GM12878 (cell line): ENCODE data around the gene RND1. TPM values are rescaled to one million over a fixed set of nuclear protein-coding genes. Genes with fewer than 3 reads are reported as not detected.

Experiments used
- EZH2 ChIP-seq: IDR thresholded peaks from 2 replicates; pipeline ENCODE4 v1.6.1; 2012; ENCODE audit warnings: low read depth, mild to moderate bottlenecking, control low read depth, inconsistent platforms, low read length, borderline replicate concordance; ENCODE audit not compliant: control insufficient read depth
- FOS ChIP-seq: IDR thresholded peaks from 3 replicates; pipeline ENCODE4 v1.6.1; 2011; ENCODE audit warnings: borderline replicate concordance; ENCODE audit not compliant: insufficient read length; ENCODE audit errors: extremely low read depth
- GABPA ChIP-seq: IDR thresholded peaks from 2 replicates; pipeline ENCODE4 v1.6.1; 2014; ENCODE audit warnings: antibody characterized with exemption, low read depth, mild to moderate bottlenecking, inconsistent platforms
- HCFC1 ChIP-seq: fragments of 150-350 bp; IDR thresholded peaks from 2 replicates; pipeline ENCODE4 v1.6.1; 2014; ENCODE audit warnings: low read length
- MEF2A ChIP-seq: IDR thresholded peaks from 2 replicates; pipeline ENCODE4 v1.6.1; 2011; ENCODE audit warnings: low read depth, mild to moderate bottlenecking, low read length, moderate library complexity; ENCODE audit not compliant: insufficient read depth
- MTA3 ChIP-seq: IDR thresholded peaks from 2 replicates; pipeline ENCODE4 v1.6.1; 2012; ENCODE audit warnings: low read length, inconsistent platforms, borderline replicate concordance
- NFYA ChIP-seq: IDR thresholded peaks from 2 replicates; pipeline ENCODE4 v1.6.1; 2011; ENCODE audit warnings: low read depth, mild to moderate bottlenecking, low read length, improper control_type of control experiment, borderline replicate concordance
- SIN3A ChIP-seq: IDR thresholded peaks from 2 replicates; pipeline ENCODE4 v1.6.1; 2012; ENCODE audit warnings: low read depth, low read length, improper control_type of control experiment
- SMARCA5 ChIP-seq: fragments of 450-650 bp; IDR thresholded peaks from 2 replicates; pipeline ENCODE4 v1.6.1; 2017; ENCODE audit warnings: mild to moderate bottlenecking
- SP1 ChIP-seq: IDR thresholded peaks from one replicate; pipeline ENCODE4 v1.6.1; 2011; ENCODE audit warnings: low read depth, low read length
- SREBF1 ChIP-seq: IDR thresholded peaks from 2 replicates; pipeline ENCODE4 v1.6.1; 2012; ENCODE audit warnings: mild to moderate bottlenecking, low read length
- SUZ12 ChIP-seq: fragments of 200-600 bp; sonication (generic); IDR thresholded peaks from one replicate; pipeline ENCODE4 v1.6.1; 2018; ENCODE audit warnings: antibody characterized with exemption, mild to moderate bottlenecking; ENCODE audit not compliant: unreplicated experiment
- ZNF217 ChIP-seq: fragments of 450-650 bp; IDR thresholded peaks from 2 replicates; pipeline ENCODE4 v1.6.1; 2017; ENCODE audit warnings: antibody characterized with exemption, mild to moderate bottlenecking
- polyA plus RNA-seq, 11 experiments: library from polyadenylated mRNA; depleted of rRNA in 4 of 11; unstranded in 6 of 11; stranded (reverse) in 5 of 11; fragments of >200 nt; fragmentation: Nextera tagmentation in 4 of 11; fragmentation: Illumina TruSeq in 1 of 11; extraction: Ambion mirVana in 4 of 11; extraction: Trizol in 1 of 11; gene quantifications; 1 replicate in 1 of 11; 2 replicates in 10 of 11; pipeline versions ENCODE4 v1.2.1 to v1.2.3, GENCODE V29; 2011 to 2016; ENCODE audit warnings: inconsistent platforms in 2 of 11, missing spikeins in 2 of 11, low read depth in 1 of 11
- total RNA-seq, 4 experiments: library from RNA; depleted of rRNA in 3 of 4; stranded (reverse); fragments of >200 nt in 3 of 4; fragmentation: Illumina TruSeq in 1 of 4; extraction: Trizol in 1 of 4; gene quantifications; 2 replicates each; pipeline versions ENCODE4 v1.2.1 to v1.2.3, GENCODE V29; 2013 to 2021
- TF ChIP-seq, protein P1 (sequence below): fragments of 150-350 bp; IDR thresholded peaks from 2 replicates; pipeline ENCODE4 v1.6.1; 2014; ENCODE audit warnings: mild to moderate bottlenecking, low read depth, low read length
- TF ChIP-seq, protein P2 (sequence below): fragments of 450-650 bp; IDR thresholded peaks from 2 replicates; pipeline ENCODE4 v1.6.1; 2017; ENCODE audit warnings: low read depth, mild to moderate bottlenecking, moderate library complexity
- TF ChIP-seq, protein P3 (sequence below): IDR thresholded peaks from 2 replicates; pipeline ENCODE4 v1.6.1; 2011; ENCODE audit warnings: borderline replicate concordance, low read depth, mild to moderate bottlenecking, moderate library complexity, mixed read lengths, low read length; ENCODE audit not compliant: insufficient read depth; ENCODE audit errors: extremely low read length
- TF ChIP-seq, protein P4 (sequence below): IDR thresholded peaks from 2 replicates; pipeline ENCODE4 v1.6.1; 2012; ENCODE audit warnings: low read length, inconsistent platforms
- TF ChIP-seq, protein P5 (sequence below): IDR thresholded peaks from 2 replicates; pipeline ENCODE4 v1.6.1; 2012; ENCODE audit warnings: low read depth, low read length, improper control_type of control experiment
- TF ChIP-seq, protein P6 (sequence below): fragments of 450-650 bp; IDR thresholded peaks from 2 replicates; pipeline ENCODE4 v1.6.1; 2017; ENCODE audit warnings: antibody characterized with exemption, mild to moderate bottlenecking, moderate library complexity

Gene RND1
- total and polyA plus RNA-seq, 10 of the 15 experiments (the other 5 are each of a cell fraction or from before 2014, with no cell fraction given), result 0.24 to 5.1 (median 1.5) TPM

DNA sequence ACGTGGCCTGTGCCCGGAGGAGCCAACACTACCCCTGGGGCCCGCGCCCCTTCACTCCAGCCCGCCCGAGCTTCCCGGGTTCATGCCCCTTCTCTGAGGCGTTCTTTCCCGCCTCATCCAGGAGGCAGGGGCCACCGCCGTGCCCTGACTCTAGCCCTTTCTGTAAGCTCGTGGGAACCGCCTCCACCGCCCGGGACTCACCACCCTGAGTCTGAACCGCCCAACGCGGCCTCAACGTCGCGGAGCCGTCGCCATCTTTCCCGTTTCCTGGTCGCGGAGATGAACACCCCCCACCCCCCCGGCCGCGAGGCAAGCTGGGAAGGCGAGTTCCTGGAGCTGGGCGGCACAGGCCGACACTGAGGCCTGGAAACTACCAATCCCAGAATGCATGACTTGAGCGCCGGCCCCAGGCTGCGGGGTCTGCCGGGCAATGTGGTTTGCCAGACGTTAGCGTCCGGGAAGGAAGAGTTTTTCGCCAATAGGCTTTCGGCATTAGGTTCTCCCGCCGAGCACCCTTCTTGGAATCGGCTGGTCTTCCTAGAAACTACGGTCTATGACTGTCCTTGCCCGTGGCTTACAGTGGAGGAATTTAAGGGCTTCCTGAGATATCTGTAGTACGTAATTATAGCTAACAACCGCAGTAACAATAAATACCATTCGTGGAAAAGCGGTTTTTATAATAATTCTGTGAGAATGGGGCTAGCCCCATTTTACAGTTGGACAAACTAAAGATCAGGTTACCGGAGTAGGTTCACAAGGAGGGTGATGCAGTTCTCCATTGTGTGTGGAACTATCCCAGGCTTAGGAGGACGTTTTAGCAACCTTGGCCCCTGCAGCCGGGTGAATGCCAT lies 13.6 kb downstream of the RND1 start, which contains the start of gene DDX23 (continued):
- TF ChIP-seq, protein P1, sequence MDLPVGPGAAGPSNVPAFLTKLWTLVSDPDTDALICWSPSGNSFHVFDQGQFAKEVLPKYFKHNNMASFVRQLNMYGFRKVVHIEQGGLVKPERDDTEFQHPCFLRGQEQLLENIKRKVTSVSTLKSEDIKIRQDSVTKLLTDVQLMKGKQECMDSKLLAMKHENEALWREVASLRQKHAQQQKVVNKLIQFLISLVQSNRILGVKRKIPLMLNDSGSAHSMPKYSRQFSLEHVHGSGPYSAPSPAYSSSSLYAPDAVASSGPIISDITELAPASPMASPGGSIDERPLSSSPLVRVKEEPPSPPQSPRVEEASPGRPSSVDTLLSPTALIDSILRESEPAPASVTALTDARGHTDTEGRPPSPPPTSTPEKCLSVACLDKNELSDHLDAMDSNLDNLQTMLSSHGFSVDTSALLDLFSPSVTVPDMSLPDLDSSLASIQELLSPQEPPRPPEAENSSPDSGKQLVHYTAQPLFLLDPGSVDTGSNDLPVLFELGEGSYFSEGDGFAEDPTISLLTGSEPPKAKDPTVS, result no peak
- TF ChIP-seq, protein P2, sequence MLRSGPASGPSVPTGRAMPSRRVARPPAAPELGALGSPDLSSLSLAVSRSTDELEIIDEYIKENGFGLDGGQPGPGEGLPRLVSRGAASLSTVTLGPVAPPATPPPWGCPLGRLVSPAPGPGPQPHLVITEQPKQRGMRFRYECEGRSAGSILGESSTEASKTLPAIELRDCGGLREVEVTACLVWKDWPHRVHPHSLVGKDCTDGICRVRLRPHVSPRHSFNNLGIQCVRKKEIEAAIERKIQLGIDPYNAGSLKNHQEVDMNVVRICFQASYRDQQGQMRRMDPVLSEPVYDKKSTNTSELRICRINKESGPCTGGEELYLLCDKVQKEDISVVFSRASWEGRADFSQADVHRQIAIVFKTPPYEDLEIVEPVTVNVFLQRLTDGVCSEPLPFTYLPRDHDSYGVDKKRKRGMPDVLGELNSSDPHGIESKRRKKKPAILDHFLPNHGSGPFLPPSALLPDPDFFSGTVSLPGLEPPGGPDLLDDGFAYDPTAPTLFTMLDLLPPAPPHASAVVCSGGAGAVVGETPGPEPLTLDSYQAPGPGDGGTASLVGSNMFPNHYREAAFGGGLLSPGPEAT, result peak; percentile 96
- TF ChIP-seq GABPA, result peak; percentile 78
- no peak for TF ChIP-seq EZH2
- no peak for TF ChIP-seq MTA3
- TF ChIP-seq FOS, result no peak
- no peak for TF ChIP-seq ZNF217
- TF ChIP-seq, protein P3, sequence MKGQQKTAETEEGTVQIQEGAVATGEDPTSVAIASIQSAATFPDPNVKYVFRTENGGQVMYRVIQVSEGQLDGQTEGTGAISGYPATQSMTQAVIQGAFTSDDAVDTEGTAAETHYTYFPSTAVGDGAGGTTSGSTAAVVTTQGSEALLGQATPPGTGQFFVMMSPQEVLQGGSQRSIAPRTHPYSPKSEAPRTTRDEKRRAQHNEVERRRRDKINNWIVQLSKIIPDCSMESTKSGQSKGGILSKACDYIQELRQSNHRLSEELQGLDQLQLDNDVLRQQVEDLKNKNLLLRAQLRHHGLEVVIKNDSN, result no peak
- TF ChIP-seq, protein P4, sequence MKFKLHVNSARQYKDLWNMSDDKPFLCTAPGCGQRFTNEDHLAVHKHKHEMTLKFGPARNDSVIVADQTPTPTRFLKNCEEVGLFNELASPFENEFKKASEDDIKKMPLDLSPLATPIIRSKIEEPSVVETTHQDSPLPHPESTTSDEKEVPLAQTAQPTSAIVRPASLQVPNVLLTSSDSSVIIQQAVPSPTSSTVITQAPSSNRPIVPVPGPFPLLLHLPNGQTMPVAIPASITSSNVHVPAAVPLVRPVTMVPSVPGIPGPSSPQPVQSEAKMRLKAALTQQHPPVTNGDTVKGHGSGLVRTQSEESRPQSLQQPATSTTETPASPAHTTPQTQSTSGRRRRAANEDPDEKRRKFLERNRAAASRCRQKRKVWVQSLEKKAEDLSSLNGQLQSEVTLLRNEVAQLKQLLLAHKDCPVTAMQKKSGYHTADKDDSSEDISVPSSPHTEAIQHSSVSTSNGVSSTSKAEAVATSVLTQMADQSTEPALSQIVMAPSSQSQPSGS, result no peak
- TF ChIP-seq SP1, result peak; percentile 45
- no peak for TF ChIP-seq SUZ12
- TF ChIP-seq, protein P5, sequence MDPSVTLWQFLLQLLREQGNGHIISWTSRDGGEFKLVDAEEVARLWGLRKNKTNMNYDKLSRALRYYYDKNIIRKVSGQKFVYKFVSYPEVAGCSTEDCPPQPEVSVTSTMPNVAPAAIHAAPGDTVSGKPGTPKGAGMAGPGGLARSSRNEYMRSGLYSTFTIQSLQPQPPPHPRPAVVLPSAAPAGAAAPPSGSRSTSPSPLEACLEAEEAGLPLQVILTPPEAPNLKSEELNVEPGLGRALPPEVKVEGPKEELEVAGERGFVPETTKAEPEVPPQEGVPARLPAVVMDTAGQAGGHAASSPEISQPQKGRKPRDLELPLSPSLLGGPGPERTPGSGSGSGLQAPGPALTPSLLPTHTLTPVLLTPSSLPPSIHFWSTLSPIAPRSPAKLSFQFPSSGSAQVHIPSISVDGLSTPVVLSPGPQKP, result peak; percentile 82; the same call in 1 of the 2 replicates
- TF ChIP-seq SMARCA5, result 0 out of 2 replicates have a peak, but pooled peaks have one; percentile 36
- TF ChIP-seq, protein P6, sequence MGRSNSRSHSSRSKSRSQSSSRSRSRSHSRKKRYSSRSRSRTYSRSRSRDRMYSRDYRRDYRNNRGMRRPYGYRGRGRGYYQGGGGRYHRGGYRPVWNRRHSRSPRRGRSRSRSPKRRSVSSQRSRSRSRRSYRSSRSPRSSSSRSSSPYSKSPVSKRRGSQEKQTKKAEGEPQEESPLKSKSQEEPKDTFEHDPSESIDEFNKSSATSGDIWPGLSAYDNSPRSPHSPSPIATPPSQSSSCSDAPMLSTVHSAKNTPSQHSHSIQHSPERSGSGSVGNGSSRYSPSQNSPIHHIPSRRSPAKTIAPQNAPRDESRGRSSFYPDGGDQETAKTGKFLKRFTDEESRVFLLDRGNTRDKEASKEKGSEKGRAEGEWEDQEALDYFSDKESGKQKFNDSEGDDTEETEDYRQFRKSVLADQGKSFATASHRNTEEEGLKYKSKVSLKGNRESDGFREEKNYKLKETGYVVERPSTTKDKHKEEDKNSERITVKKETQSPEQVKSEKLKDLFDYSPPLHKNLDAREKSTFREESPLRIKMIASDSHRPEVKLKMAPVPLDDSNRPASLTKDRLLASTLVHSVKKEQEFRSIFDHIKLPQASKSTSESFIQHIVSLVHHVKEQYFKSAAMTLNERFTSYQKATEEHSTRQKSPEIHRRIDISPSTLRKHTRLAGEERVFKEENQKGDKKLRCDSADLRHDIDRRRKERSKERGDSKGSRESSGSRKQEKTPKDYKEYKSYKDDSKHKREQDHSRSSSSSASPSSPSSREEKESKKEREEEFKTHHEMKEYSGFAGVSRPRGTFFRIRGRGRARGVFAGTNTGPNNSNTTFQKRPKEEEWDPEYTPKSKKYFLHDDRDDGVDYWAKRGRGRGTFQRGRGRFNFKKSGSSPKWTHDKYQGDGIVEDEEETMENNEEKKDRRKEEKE, result no peak
- 0 out of 2 replicates have a peak, but pooled peaks have one; percentile 24 for TF ChIP-seq MEF2A
- TF ChIP-seq SIN3A, result 0 out of 2 replicates have a peak, but pooled peaks have one; percentile 62
- peak; percentile 89 for TF ChIP-seq SREBF1
- TF ChIP-seq NFYA, result no peak
- TF ChIP-seq HCFC1, result peak; percentile 100
